ENCODE measurements around the gene GORASP2. TPM values are rescaled to one million over a fixed set of nuclear protein-coding genes. Genes with fewer than 3 reads are reported as not detected.

The GORASP2 gene
- total RNA-seq, 1 donor from 2014 or later, result 77.7 TPM

- Mint-ChIP-seq H3K4me1 (ENCODE audit: unreplicated experiment) (no peaks in the 10 kb centered on the region), H3K9me3 (no peaks in the 10 kb centered on the region), H3K4me3 (no peak overlapping the region), H3K27ac (no peak overlapping the region), H3K36me3 (no peaks in the 10 kb centered on the region), H3K27me3 (peaks cover 24% of the 10 kb centered on the region)
- TF ChIP-seq CTCF (conservative IDR thresholded peaks at IDR 0.05), result no peak
- no peak for DNase-seq (ENCODE audit: extremely low spot score, unreplicated experiment)
Measured at GRCh38 chr2:170886386-170886785, 42.7 kb upstream of the GORASP2 start.

GRCh38 chr2:170887496-170887895, 41.6 kb upstream of the GORASP2 start:
- TF ChIP-seq CTCF (conservative IDR thresholded peaks at IDR 0.05), result no peak
- no peaks in the 10 kb centered on the region for H3K4me1 Mint-ChIP-seq (ENCODE audit: unreplicated experiment)
- DNase-seq (ENCODE audit: extremely low spot score, unreplicated experiment), result no peak
- H3K27me3 Mint-ChIP-seq, result peaks cover 13% of the 10 kb centered on the region
- no peaks in the 10 kb centered on the region for H3K36me3 Mint-ChIP-seq
- no peaks in the 10 kb centered on the region for H3K9me3 Mint-ChIP-seq
- no peak overlapping the region for H3K4me3 Mint-ChIP-seq
- H3K27ac Mint-ChIP-seq, result no peak overlapping the region

- Mint-ChIP-seq H3K4me3 (no peak overlapping the region), H3K27me3 (peaks cover 12% of the 10 kb centered on the region), H3K9me3 (no peaks in the 10 kb centered on the region), H3K27ac (no peak overlapping the region), H3K36me3 (no peaks in the 10 kb centered on the region), H3K4me1 (ENCODE audit: unreplicated experiment) (no peaks in the 10 kb centered on the region)
- TF ChIP-seq CTCF (conservative IDR thresholded peaks at IDR 0.05), result no peak
- DNase-seq (ENCODE audit: extremely low spot score, unreplicated experiment), result no peak
Measured at GRCh38 chr2:170887896-170888295, 41.2 kb upstream of the GORASP2 start.

- no peak for TF ChIP-seq CTCF (conservative IDR thresholded peaks at IDR 0.05)
- Mint-ChIP-seq H3K4me1 (ENCODE audit: unreplicated experiment) (peaks cover 17% of the 10 kb centered on the region), H3K36me3 (no peaks in the 10 kb centered on the region), H3K27me3 (peaks cover 3% of the 10 kb centered on the region), H3K9me3 (no peaks in the 10 kb centered on the region), H3K4me3 (no peak overlapping the region), H3K27ac (no peak overlapping the region)
- DNase-seq (ENCODE audit: extremely low spot score, unreplicated experiment), result no peak
Measured at GRCh38 chr2:170891893-170892292, 37.2 kb upstream of the GORASP2 start.

GRCh38 chr2:170892391-170892951, 36.6 kb upstream of the GORASP2 start:
- Mint-ChIP-seq H3K27me3 (peaks cover 3% of the 10 kb centered on the region), H3K36me3 (no peaks in the 10 kb centered on the region), H3K9me3 (no peaks in the 10 kb centered on the region), H3K4me1 (ENCODE audit: unreplicated experiment) (peaks cover 17% of the 10 kb centered on the region), H3K27ac (no peak overlapping the region), H3K4me3 (no peak overlapping the region)
- DNase-seq (ENCODE audit: extremely low spot score, unreplicated experiment), result no peak
- no peak for TF ChIP-seq CTCF (conservative IDR thresholded peaks at IDR 0.05)

Data from type B pancreatic cell (in vitro differentiated cells).